Ramos (cell line): Measurements from ENCODE around the gene EEIG1.

ENCODE experiments used
- in situ Hi-C: fragments of 300-500 bp; cut with MboI; formaldehyde crosslinking; loops from one replicate; pipeline ENCODE4 v1.14.3; 2022; ENCODE audit warnings: low sequenced_read_pairs; ENCODE audit not compliant: unreplicated experiment

EEIG1 gene

DNA sequence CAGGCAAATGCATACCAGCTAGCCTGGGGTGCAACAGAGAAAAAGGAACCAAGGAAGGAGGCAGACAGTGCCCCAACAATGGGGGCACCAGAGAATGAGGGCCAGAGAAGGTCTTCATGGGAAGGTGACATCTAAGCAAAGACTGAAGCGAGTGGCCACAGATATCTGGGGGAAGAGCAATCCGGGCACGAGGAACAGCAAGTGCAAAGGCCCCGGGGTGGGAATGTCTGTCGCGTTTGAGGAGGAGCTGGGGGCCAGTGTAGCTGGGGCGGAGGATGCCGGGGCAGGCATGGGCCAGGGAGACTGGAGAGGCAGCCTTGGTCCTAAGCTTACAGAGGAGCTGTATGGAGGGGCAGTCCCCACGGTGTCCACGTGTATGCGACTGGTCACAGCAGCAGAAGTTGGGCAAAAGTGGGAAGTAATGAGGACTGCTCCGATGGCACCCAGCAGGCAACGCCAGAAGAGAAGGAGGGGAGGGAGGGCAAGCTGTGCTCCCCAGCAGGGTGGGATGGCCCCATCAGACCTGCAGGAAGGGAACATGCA is 19.1 kb downstream of the EEIG1 start:
- in situ Hi-C loops, result no loop called here

GRCh38 chr9:127961155-127961490 is 19.7 kb downstream of the EEIG1 start:
- in situ Hi-C loops, result no loop called here

- in situ Hi-C loops, result no loop called here
Observed at GRCh38 chr9:127960410-127961154, 20.2 kb downstream of the EEIG1 start.

- in situ Hi-C loops, result no loop called here
Observed at GRCh38 chr9:127959841-127960409, 20.9 kb downstream of the EEIG1 start.

DNA sequence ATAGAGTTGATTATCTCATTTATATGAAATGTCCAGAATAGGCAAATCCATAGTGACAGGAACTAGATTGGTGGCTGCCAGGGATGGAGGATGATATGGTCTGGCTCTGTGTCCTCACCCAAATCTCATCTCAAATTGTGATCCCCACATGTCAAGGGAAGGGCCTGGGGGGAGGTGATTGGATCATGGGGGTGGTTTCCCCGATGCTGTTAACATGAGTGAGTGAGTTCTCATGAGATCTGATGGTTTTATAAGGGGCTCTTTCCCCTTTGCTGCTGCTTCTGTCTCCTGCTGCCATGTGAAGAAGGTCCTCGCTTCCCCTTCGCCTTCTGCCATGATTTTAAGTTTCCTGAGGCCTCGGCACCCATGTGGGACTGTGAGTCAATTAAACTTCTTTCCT is 21.4 kb downstream of the EEIG1 start:
- in situ Hi-C loops, result no loop called here

GRCh38 chr9:127958728-127959127 is 22.1 kb downstream of the EEIG1 start:
- in situ Hi-C loops, result no loop called here

DNA sequence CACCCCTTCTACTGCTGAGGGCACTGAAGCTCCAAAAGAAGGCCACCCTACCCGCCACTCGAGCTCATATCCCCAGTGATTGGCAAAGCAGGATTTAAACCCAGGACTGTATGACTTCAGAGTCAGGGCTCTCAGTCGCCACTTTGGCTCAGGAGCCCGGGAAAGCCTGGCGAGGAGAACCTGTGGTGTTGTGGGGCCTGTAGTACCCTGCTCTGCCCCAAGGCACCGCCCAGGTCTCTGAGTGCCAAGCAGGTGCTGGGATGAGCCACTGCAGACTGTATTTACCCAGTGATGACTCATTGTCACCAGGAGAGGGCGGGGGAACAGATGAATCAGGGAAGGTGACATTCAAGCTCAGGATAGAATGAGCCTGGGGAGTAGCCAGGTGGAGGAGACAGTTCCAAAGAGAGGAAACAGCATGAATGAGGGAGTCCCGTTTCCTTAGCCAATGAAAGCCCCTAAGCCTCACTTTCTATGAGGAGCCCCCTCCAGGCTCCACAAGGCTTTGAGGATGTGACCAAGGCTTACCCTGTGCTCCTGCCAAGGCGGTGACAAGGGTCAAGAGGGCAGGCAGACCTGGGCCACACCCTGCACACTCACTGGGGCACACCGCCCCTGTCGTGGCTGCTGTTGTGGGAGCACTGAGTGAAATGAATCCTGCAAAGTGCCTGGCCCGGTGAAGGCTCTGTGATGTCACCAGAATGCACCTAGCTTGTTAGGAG is 25.3 kb downstream of the EEIG1 start:
- in situ Hi-C loops, result no loop called here

DNA sequence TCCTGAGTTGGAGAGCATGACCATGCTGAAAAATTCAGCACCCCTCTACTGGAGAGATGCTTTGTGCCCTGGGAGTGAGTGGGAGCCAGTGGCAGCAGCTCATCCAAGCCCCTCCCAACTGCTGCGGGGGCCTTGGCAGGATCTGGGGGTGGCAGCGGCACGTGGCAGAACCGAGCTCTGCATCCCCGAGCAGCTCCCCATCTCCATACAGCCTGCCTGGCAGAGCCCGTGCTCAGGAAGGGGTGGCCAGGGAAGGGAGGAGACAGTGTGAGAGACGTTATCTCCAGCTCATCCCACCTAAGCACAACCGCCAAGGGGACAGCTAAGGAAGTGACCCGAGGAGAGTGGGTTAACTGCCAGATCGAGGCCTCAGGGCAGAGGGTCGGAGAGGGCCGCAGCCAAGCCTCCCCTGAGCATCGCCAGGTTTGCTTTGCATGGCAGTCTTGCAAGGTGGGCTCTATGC is 25.9 kb downstream of the EEIG1 start:
- in situ Hi-C loops, result no loop called here

GRCh38 chr9:127953768-127954505 is 26.9 kb downstream of the EEIG1 start:
- in situ Hi-C loops, result no loop called here

DNA sequence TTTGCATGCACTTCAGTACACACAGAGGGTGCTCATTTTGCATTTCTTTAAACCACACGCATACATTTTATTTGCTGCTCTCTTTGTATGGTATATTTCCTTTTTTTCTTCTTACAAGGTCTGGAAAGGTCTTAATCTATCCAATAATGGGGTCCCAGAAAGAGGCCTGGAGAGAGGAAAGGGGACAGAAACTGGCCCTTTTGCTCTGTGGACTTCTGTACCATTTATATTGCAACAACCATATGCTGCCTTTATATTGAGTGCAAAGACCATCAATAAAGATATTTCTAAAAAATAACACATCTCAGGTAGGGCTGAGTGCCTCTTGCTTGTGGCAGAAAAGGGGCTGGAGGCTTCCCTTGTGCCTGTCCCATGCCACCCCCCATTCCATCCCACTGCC is 27.6 kb downstream of the EEIG1 start:
- in situ Hi-C loops, result no loop called here

DNA sequence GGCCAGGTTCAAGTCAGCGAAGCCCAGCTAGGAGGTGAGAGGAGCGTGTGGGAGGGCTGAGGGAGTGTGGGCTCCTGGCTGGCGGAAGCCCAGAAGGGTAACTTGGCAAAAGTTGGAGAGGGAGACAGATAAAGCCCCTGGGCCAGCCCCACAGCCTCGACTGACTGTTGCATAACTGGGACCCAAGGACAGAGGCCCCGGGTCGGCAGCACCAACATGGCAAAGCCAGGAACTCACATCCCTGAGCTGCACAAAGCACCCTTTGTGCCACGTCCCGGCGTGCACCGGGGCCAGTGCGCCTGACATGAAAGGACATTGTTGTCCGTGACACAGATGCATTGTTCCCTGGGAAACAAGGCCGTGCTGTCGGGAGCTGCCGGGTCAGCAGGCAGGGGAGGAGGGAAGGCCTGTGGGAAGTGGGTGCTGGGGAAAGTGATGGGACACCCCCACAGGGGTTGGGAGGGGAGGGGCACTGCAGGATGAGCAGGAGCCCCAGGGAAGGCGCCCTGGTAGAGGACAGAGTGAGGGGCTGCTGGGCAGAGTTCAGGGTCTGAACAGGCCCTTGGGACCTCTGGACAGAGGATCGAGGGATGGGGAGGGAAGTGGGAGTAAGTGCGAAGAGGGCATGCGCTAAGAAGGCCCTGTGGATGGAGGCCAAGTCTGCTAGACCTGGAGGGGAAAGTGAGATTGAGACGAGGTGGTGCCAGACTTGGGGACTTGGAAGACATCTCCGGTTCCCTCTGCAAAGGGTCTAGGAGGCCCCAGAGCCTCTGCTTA is 30.1 kb downstream of the EEIG1 start:
- in situ Hi-C loops, result no loop called here

- in situ Hi-C loops, result loop anchor here (5.0 kb wide), 1 partner anchor 82 kb away; no protein-coding TSS in a partner anchor
Observed at GRCh38 chr9:127949827-127950512, 30.8 kb downstream of the EEIG1 start.

GRCh38 chr9:127947841-127948710 is 32.7 kb downstream of the EEIG1 start:
- in situ Hi-C loops, result loop anchor here (5.0 kb wide), 1 partner anchor 84 kb away; no protein-coding TSS in a partner anchor

GRCh38 chr9:127946728-127947127 is 34.1 kb downstream of the EEIG1 start:
- in situ Hi-C loops, result loop anchor here (5.0 kb wide), 1 partner anchor 86 kb away; no protein-coding TSS in a partner anchor

DNA sequence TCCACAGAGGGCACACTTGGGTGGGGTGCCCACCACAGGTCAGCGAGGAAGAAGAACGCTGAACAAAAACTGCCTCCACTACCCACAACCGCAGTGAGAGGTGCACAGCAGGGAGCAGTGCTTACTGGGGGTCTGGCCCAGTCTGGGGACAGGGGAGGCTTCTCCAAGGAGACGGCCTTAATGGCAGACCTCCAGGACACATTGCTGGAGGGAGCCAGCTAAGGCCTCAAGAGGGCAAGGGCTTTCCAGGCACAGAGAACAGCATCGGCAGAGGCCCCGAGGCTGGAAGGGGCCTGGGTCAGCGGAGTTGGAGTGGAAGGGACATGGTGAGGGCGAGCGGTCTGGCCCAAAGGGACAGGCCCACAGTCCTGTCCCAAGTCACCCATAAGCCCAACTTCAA is 34.8 kb downstream of the EEIG1 start:
- in situ Hi-C loops, result loop anchor here (5.0 kb wide), 1 partner anchor 86 kb away; no protein-coding TSS in a partner anchor

DNA sequence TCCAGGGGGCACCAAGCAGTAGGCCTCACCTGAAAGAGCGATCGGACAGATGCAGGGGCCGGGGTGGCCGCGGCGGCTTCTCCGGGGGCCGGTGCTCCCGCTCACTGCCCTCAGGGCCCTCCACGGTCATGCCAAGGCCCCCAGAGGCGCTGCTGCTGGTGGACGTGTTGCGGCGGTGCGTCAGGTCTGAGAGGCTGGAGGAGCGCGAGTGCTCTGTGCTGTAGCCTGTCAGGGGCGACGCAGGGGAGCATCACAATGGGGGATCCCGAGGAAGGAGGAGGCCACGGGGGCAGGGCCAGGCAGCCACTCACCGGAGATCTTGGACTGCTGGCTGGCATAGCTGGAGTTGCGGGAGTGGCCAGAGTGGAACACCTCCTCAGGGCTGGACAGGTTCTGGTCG is 35.5 kb downstream of the EEIG1 start:
- in situ Hi-C loops, result loop anchor here (5.0 kb wide), 1 partner anchor 87 kb away; no protein-coding TSS in a partner anchor

- in situ Hi-C loops, result loop anchor here (5.0 kb wide), 1 partner anchor 88 kb away; no protein-coding TSS in a partner anchor
Observed at GRCh38 chr9:127944586-127945218, 36.1 kb downstream of the EEIG1 start.
